ENCODE measurements around the gene PAX2.
A peak's percentile ranks its signal among the peaks of the same experiment; 100 is the strongest.

The PAX2 gene

DNA sequence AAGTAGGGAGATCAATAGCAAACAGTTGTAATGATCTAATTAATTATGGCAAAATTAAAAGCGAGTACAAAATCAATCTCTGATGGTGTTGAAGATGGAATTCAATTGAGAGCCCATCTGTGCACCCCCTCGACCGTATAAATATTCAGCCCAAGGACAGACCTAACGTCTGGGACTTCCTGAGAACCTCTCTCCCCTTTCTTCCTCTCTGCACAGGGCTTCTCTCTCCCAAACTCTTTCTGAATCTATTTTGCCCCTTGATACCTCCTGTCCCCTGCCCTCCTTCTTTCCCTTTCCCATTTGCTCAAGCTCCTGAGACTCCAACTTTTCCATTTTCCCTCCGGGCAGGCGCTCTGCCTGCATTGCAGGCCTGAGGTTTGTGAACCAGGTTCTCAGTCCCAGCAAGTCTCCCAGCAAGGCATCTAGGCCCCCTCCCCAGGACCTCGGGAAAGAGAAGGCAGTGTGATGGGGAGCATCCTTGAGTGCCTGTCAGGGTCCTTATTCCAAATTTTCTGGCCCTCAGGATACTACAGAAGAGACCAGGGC lies 8.5 kb upstream of the PAX2 start:
- H3K4me3 Mint-ChIP-seq: peak overlapping the region; percentile 39
- DNase-seq (ENCODE audit: low spot score in 2 of 2) (no peak), ATAC-seq (replicated peaks; ENCODE audit: extremely low read depth, poor library complexity, severe bottlenecking) (no peak)
- H3K27me3 Mint-ChIP-seq: peaks cover 87% of the 10 kb centered on the region
- peaks cover 39% of the 10 kb centered on the region for H3K4me1 Mint-ChIP-seq
- H3K27ac Mint-ChIP-seq (ENCODE audit: low read depth): no peak overlapping the region
- H3K36me3 Mint-ChIP-seq (ENCODE audit: insufficient read depth): peaks cover 5% of the 10 kb centered on the region
- no peaks in the 10 kb centered on the region for H3K9me3 Mint-ChIP-seq

DNA sequence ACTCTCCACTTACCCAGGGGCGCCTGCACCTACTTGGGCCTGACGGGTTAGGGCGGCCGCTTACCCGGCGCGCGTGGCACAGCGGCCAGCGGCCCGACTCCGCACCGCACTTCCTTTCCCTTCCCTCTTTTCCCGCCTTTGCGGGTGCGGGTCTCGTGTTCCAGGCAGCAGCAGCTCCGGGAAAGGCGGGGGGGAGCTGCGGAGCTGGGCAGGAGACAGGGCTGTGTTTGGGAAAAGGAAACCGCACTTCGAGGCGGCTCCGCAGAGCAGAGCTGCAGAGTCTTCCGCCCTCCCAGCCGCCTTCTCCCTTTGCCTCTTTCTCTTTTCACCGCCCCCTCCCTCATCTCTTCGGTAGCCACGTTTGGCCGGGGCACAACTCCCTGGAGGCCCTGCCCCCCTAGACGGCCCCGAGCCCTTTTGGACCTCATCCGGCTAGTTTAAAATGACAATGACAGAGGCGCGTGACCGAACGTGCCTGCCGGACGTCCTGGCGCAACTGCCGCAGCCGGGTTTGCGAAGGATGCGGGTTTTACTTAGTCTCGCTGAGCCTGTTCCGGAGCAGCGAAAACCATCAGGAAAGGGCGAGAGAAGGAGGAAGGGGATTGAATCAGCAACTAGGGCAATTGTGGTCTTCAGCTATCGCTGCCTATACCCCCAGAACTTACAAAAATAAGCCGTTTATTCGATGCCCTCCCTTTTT lies 7.9 kb upstream of the PAX2 start:
- Mint-ChIP-seq H3K4me1 (peaks cover 38% of the 10 kb centered on the region), H3K36me3 (ENCODE audit: insufficient read depth) (peaks cover 5% of the 10 kb centered on the region), H3K4me3 (peak overlapping the region; percentile 39), H3K27ac (ENCODE audit: low read depth) (peak overlapping the region; percentile 19), H3K27me3 (peaks cover 87% of the 10 kb centered on the region), H3K9me3 (no peaks in the 10 kb centered on the region)
- ATAC-seq (replicated peaks; ENCODE audit: extremely low read depth, poor library complexity, severe bottlenecking) (no peak), DNase-seq (ENCODE audit: low spot score in 2 of 2) (no peak)

DNA sequence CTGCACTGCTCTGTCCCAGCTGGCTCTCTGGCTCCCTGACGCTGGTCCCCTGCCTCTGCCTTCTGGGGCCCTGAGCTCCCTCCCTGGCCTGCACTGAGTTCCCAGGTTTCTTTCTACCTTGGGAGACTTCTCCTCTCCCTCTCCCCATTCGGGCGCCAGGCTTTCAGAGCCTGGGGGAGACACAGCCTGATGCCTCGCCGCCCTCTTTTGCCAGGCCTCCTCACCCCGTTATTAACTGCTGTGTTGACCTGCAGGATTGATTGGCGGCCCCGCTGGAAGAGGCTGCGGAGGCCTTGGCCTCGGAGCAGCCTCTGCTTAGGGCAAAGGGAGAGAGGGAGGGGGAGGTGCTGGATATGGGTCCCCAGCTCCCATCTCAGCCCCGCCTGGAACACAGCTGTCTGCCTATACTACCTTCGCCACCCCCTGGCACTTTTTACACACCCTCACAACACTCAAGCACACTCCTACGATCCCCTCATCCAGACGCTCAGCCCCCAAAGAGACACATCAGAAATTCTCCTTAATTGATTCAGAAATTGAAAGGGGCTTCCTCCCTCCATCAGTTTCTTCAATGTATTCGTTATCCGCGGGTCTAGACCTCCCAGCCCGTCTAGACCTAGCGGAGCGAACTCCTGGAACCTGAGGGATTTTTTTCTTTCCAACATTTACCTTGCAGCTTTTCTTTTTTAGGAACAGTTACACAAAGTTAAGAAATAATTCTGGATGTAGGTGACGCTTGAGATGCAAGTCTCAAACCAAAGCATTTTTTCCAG lies 7.1 kb upstream of the PAX2 start:
- ATAC-seq (replicated peaks; ENCODE audit: extremely low read depth, poor library complexity, severe bottlenecking) (no peak), DNase-seq (ENCODE audit: low spot score in 2 of 2) (no peak)
- Mint-ChIP-seq H3K9me3 (no peaks in the 10 kb centered on the region), H3K36me3 (ENCODE audit: insufficient read depth) (peaks cover 5% of the 10 kb centered on the region), H3K4me3 (peak overlapping the region; percentile 39), H3K27me3 (peaks cover 87% of the 10 kb centered on the region), H3K4me1 (peaks cover 43% of the 10 kb centered on the region), H3K27ac (ENCODE audit: low read depth) (peak overlapping the region; percentile 19)

DNA sequence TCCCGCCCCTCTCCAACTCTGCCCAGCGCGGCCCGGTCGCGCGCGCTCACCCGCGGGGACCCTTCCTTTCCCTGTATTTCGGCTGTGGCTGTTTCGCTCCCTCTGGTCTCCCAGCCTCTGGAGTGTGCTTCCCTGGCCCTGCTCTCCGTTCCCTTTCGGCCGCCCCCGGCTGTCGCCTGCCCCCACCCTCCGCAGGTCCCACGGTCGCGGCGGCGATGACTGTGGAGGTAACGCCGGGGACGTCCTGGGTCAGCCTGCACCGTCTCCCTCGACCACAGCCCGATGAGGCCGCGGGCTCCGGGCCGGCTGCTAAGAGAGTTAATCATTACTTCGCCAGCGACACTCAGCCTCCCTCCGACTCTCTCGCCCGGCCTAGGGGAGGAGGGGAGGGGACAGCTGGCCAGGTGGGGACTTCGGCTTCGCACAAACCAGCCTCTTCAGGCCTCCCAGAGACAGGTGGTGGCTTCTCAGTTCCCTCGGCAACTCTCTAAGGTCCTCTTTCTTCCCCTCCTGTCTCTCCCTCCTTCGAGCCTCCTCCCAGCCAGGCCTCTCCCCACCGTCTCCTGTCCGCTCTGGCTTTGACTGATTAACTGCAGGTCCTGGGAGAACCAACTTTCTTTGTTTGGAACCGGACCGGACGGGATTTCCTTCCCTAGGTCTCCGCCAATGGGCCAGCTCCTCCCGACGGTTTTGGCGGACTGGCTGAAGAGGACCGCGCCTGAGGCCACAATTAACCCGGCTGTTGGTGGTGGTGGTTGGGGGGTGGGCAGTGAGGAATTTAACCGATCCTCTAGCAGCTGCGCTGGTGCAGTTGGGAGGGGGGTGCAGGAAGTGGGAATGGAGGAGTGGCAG lies 5.6 kb upstream of the PAX2 start:
- Mint-ChIP-seq H3K27me3 (peaks cover 91% of the 10 kb centered on the region), H3K4me1 (peaks cover 45% of the 10 kb centered on the region), H3K4me3 (peak overlapping the region; percentile 6), H3K27ac (ENCODE audit: low read depth) (no peak overlapping the region), H3K36me3 (ENCODE audit: insufficient read depth) (peaks cover 9% of the 10 kb centered on the region), H3K9me3 (no peaks in the 10 kb centered on the region)
- DNase-seq (ENCODE audit: low spot score in 2 of 2) (no peak), ATAC-seq (replicated peaks; ENCODE audit: extremely low read depth, poor library complexity, severe bottlenecking) (no peak)

DNA sequence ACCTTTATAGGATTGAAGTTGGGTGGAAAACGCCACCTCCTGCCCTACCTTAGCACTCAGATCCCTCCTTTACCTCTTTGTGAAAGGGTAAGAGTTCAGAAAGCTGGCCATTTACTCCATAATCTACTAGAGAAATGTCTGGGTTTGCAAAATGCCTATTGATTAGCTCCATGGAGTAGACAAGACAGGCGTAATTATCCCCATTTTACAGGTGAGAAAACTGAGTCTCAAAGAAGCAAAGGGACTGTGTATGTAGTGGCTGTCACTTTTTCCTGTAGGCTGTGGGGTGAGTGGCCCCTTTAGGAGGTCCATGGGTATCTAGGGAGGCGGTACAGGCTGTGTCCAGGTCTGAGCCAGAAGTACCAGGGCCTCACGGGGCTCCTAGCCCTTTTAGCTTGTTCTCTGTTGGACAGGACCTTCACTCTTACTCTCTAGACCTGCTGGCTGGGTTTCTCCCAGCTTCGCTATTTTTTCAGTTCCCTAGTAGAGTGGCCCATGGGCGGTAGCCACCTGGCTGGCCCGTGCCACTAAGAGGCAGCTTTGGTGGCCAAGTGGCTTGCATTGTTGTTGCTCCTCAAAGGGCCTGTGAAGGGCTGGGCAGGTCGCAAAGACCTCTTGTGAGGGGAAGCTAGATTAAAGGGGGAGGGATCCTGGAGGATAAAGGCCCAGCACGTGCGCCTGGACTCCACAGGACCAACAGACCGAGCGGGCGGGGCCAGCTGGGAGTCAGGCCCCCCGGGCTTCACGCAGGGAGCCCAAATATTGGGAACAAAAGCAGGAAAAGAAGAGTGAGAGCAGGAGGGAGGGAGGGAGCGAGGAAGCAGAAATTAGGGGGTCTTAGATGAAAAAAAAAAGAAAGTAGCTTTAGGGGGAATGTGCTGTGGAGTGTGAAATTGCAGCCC lies 4.7 kb upstream of the PAX2 start:
- Mint-ChIP-seq H3K4me3 (no peak overlapping the region), H3K27ac (ENCODE audit: low read depth) (no peak overlapping the region), H3K4me1 (peaks cover 39% of the 10 kb centered on the region), H3K9me3 (no peaks in the 10 kb centered on the region), H3K27me3 (peaks cover 85% of the 10 kb centered on the region), H3K36me3 (ENCODE audit: insufficient read depth) (peaks cover 6% of the 10 kb centered on the region)
- no peak for ATAC-seq (replicated peaks; ENCODE audit: extremely low read depth, poor library complexity, severe bottlenecking)
- DNase-seq (ENCODE audit: low spot score in 2 of 2): no peak

DNA sequence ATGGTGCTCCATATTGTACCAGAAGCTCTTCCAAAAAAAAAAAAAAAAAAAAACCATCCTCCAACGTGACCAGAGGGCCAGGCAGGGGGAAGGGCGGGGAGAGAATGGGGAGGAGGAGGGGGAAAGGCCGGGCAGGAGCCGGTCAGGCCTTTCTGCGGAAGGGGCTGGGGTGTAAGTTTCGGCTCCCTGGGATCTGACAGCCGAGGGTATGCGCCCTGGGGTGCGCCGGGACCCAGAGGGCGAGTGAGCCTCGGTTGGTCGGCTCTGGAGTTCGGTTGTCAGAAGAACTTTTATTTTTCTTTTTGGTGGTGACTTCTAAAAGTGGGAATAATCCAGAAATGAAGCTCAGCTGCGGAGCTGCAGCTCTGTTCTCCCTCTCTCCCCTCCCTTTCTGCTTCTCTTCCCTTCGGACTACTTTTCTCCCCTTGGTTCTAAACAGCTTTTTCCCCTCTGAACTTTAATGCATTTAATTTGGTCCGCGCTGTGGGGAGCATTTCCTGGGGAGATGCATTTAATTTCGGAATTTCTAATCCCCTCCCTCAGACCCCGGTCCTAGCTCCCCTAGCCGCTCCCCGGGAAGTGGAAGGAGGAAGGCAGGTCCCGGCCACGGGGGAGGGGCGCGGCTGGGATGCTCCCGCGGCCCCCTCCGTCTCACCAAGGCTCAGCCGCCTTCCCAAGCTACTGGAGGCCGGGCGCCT lies 3.9 kb upstream of the PAX2 start:
- DNase-seq (ENCODE audit: low spot score in 2 of 2) (no peak), ATAC-seq (replicated peaks; ENCODE audit: extremely low read depth, poor library complexity, severe bottlenecking) (no peak)
- Mint-ChIP-seq H3K4me3 (no peak overlapping the region), H3K36me3 (ENCODE audit: insufficient read depth) (peaks cover 6% of the 10 kb centered on the region), H3K4me1 (peaks cover 45% of the 10 kb centered on the region), H3K9me3 (no peaks in the 10 kb centered on the region), H3K27me3 (peaks cover 91% of the 10 kb centered on the region), H3K27ac (ENCODE audit: low read depth) (no peak overlapping the region)

DNA sequence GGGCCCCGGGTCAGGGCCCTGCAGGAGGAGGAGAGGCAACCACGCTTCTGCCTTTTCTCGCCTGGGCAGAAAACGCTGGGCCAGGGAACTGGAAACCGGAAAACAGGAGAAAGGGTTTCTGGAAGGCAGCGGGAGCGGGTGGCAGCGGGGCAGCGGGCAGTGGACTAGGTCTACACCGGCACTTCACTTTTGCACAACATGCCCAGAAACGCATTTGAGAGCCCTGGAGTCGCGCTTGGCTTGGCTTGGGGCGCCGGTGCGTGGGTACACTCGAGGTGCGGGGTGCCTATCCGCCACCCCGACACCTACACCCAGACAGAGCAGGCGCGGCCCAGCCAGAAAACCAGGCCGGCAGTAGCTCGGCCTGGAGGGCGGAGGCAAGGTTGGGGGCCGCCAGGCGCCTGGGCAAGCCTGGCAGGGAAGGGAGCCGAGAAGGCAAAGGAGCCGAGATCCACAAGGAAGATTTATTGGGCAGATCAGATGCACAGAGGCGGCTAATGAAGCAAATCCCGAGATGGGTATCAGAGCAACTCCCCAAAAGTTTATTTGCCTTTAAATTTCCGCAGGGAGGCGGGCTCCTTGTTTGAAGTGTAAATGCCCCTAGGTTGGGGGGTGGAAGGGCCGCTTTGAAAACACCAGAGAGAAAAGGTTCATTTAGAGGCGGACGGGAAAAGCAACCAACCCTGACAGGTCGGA lies 3.2 kb upstream of the PAX2 start:
- Mint-ChIP-seq H3K36me3 (ENCODE audit: insufficient read depth) (peaks cover 6% of the 10 kb centered on the region), H3K4me1 (peaks cover 52% of the 10 kb centered on the region), H3K27me3 (peaks cover 91% of the 10 kb centered on the region), H3K9me3 (no peaks in the 10 kb centered on the region), H3K4me3 (no peak overlapping the region), H3K27ac (ENCODE audit: low read depth) (no peak overlapping the region)
- DNase-seq (ENCODE audit: low spot score in 2 of 2) (no peak), ATAC-seq (replicated peaks; ENCODE audit: extremely low read depth, poor library complexity, severe bottlenecking) (no peak)

DNA sequence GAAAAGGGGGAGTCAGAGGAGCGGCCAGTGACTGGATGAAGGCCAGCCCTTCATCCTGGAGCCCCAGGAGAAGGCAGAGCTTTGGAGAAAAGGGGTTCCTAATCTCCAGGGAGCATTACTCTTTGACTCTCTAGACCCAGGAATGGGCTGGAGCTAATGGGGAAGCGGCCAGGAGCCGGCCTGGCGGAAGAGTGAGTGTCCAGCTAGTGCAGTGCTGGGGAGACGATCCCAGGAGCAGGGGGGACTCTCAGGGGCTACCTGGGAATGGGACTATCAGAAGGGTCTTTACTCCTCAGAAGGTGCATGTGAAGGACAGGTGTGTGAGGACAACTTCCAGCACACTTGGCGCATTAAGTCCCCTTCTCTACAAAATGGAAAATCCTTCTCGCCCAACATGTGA lies 2.4 kb upstream of the PAX2 start:
- H3K27me3 Mint-ChIP-seq: peaks cover 89% of the 10 kb centered on the region
- H3K27ac Mint-ChIP-seq (ENCODE audit: low read depth): no peak overlapping the region
- H3K9me3 Mint-ChIP-seq: no peaks in the 10 kb centered on the region
- H3K4me3 Mint-ChIP-seq: no peak overlapping the region
- peaks cover 6% of the 10 kb centered on the region for H3K36me3 Mint-ChIP-seq (ENCODE audit: insufficient read depth)
- no peak for DNase-seq (ENCODE audit: low spot score in 2 of 2)
- no peak for ATAC-seq (replicated peaks; ENCODE audit: extremely low read depth, poor library complexity, severe bottlenecking)
- H3K4me1 Mint-ChIP-seq: peaks cover 47% of the 10 kb centered on the region

DNA sequence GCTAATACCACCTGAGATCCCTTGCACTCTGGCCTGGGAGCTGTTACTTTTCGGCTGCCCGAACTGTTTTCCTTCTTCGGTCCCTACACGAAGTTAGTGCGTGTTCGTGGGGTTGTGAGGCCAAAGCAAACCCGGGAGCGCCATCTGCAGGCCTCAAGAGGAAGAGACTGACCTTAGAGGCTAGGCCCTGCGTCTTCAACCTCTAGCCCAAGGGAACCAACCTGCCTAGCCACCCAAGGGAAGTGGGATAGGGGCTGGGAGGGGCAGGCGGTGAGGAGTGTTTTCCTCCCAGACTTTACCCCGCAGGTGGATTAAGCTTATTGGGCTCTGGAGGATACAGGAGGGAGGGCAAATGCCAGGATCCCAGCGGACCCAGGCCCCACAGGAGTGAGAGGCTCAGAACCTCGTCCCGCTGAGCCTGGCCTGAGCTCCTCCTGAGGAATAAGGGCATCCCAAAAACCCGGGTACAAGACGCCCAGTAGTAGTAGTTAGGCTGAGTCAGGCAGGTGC lies 1.7 kb upstream of the PAX2 start:
- ATAC-seq (replicated peaks; ENCODE audit: extremely low read depth, poor library complexity, severe bottlenecking): no peak
- Mint-ChIP-seq H3K9me3 (no peaks in the 10 kb centered on the region), H3K4me1 (peaks cover 40% of the 10 kb centered on the region), H3K36me3 (ENCODE audit: insufficient read depth) (peaks cover 6% of the 10 kb centered on the region), H3K27ac (ENCODE audit: low read depth) (no peak overlapping the region), H3K27me3 (peaks cover 84% of the 10 kb centered on the region), H3K4me3 (no peak overlapping the region)
- DNase-seq (ENCODE audit: low spot score in 2 of 2): no peak

DNA sequence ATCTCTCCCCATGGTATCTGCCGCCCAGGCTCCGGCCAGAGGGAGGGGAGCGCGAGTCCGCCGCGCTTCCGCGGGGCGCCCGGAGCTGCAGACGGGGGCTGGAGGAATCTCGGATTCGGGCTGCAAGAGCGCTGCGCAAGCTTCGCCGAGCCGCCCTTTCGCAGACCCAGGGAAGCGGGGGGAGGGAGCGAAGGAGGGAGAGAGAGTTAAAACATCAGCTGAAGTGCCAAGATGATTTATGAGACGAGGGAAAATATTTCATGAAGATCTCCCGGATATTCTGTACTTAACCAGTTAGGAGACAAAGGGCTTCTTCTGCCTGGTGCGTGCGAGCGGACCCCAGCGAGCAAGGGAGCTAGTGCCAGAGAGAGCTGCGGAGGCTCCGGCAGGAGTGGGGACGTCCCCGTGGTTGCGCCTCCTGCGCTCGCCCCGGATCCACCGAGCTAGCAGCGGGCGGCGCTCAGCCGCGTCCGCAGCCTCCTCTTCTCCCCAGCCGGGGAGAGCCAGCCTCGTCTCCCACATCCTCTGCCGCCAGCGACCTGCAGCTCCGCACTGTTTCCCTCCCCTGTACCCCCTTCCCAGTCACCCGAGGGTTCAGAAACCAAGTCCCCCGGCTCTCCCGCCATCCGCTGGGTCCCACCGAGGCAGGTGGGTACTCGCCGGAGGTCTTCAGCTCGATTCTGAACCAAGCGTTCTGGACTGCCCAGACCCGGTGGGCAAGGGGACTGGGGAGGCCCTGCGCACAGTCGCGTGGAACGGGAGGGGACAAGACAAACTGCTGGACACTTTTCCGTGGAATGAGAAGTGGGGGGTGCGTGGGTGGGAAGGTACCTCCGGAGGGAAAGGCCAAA lies 1.0 kb upstream of the PAX2 start:
- Mint-ChIP-seq H3K27ac (ENCODE audit: low read depth) (no peak overlapping the region), H3K4me1 (peaks cover 40% of the 10 kb centered on the region), H3K4me3 (no peak overlapping the region), H3K27me3 (peaks cover 84% of the 10 kb centered on the region), H3K36me3 (ENCODE audit: insufficient read depth) (peaks cover 6% of the 10 kb centered on the region), H3K9me3 (no peaks in the 10 kb centered on the region)
- DNase-seq (ENCODE audit: low spot score in 2 of 2) (no peak), ATAC-seq (replicated peaks; ENCODE audit: extremely low read depth, poor library complexity, severe bottlenecking) (no peak)
